GM19328 (cell line): ENCODE data around the gene MPP4.

ENCODE experiments used
- ATAC-seq: cut with Tn5 transposase; IDR thresholded peaks from one replicate; pipeline ENCODE4 v1.9.1; 2021; ENCODE audit warnings: mild to moderate bottlenecking, moderate library complexity; ENCODE audit not compliant: unreplicated experiment

The MPP4 gene

GRCh38 chr2:201633661-201634249, 64.7 kb downstream of the MPP4 start:
- ATAC-seq: no peak

- no peak for ATAC-seq
Measured at GRCh38 chr2:201631041-201631440, 67.4 kb downstream of the MPP4 start.

- no peak for ATAC-seq
Measured at GRCh38 chr2:201630577-201630976, 67.9 kb downstream of the MPP4 start.

GRCh38 chr2:201628545-201628944, 69.9 kb downstream of the MPP4 start:
- ATAC-seq: no peak

GRCh38 chr2:201622306-201622970, 76.0 kb downstream of the MPP4 start:
- no peak for ATAC-seq

GRCh38 chr2:201621293-201621999, 77.0 kb downstream of the MPP4 start:
- ATAC-seq: no peak

GRCh38 chr2:201618744-201619662, 79.4 kb downstream of the MPP4 start:
- ATAC-seq: no peak

GRCh38 chr2:201608021-201608420, 90.4 kb downstream of the MPP4 start:
- no peak for ATAC-seq

GRCh38 chr2:201607568-201607967, 90.9 kb downstream of the MPP4 start:
- no peak for ATAC-seq

GRCh38 chr2:201600906-201601305, 97.5 kb downstream of the MPP4 start:
- ATAC-seq: no peak

- ATAC-seq: no peak
Measured at GRCh38 chr2:201597397-201597796, 101.0 kb downstream of the MPP4 start.
